ENCODE measurements around the gene ZNF263. TPM values are rescaled to one million over a fixed set of nuclear protein-coding genes. Genes with fewer than 3 reads are reported as not detected.

Gene ZNF263
- total RNA-seq, 6 experiments from 2014 or later: 19.7 to 24.5 (median 20.8) TPM

GRCh38 chr16:3295783-3296182 is 12.5 kb downstream of the ZNF263 start:
- H3K27me3 Mint-ChIP-seq (ENCODE audit: insufficient read depth): peaks cover 5% of the 10 kb centered on the region
- DNase-seq: no peak
- no peak for TF ChIP-seq CTCF (IDR thresholded peaks at IDR 0.05)
- H3K27ac Mint-ChIP-seq: no peak overlapping the region
- H3K4me1 Mint-ChIP-seq (ENCODE audit: low read depth): peaks cover 25% of the 10 kb centered on the region
- H3K36me3 Mint-ChIP-seq (ENCODE audit: low read depth): peaks cover 85% of the 10 kb centered on the region
- H3K9me3 Mint-ChIP-seq: peaks cover 78% of the 10 kb centered on the region
- H3K4me3 Mint-ChIP-seq: no peak overlapping the region

DNA sequence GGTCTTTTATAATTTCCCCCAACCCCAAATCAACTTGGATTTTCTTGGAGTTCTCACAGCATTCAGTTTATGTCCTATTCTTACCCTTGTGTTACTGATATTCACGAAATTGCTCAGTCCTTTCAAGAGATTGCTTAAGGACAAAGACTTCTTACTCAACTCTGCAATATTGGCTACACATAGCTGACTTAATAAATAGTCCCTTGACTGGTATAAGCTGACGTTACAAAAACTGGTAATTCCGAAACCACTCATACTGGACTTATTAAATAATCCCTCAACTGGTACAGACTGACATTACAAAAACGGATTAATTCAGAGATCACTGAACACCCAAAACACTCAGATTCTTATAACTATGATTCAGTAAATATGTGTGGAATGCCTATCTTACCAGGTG is 21.1 kb downstream of the ZNF263 start:
- Mint-ChIP-seq H3K27me3 (ENCODE audit: insufficient read depth) (peaks cover 9% of the 10 kb centered on the region), H3K9me3 (peaks cover 73% of the 10 kb centered on the region), H3K4me1 (ENCODE audit: low read depth) (peaks cover 8% of the 10 kb centered on the region), H3K4me3 (peak overlapping the region; percentile 82), H3K36me3 (ENCODE audit: low read depth) (peaks cover 69% of the 10 kb centered on the region), H3K27ac (peak overlapping the region; percentile 72)
- no peak for DNase-seq
- no peak for TF ChIP-seq CTCF (IDR thresholded peaks at IDR 0.05)

- peak; percentile 82 for DNase-seq
- Mint-ChIP-seq H3K4me1 (ENCODE audit: low read depth) (peaks cover 8% of the 10 kb centered on the region), H3K27me3 (ENCODE audit: insufficient read depth) (peaks cover 9% of the 10 kb centered on the region), H3K4me3 (peak within 1 kb of the TSS; percentile 82), H3K27ac (peak within 1 kb of the TSS; percentile 72), H3K36me3 (ENCODE audit: low read depth) (peaks cover 68% of the 10 kb centered on the region), H3K9me3 (peaks cover 73% of the 10 kb centered on the region)
- no peak for TF ChIP-seq CTCF (IDR thresholded peaks at IDR 0.05)
These were observed 22.1 kb downstream of the ZNF263 start, which contains the start of the genes TIGD7 and ZNF75A for GRCh38 chr16:3305109-3306068. Gene TIGD7 (minus strand): TSS chr16:3305430. CDS start chr16:3300614, 4,816 bp downstream. Gene ZNF75A (plus strand): TSS chr16:3305497. CDS start chr16:3308429, 2,932 bp downstream.

GRCh38 chr16:3306078-3306477 is 22.8 kb downstream of the ZNF263 start:
- H3K27ac Mint-ChIP-seq: peak overlapping the region; percentile 54; the same call in 1 of the 2 replicates

GRCh38 chr16:3311496-3311895 is 28.2 kb downstream of the ZNF263 start:
- Mint-ChIP-seq H3K36me3 (ENCODE audit: low read depth) (peaks cover 85% of the 10 kb centered on the region), H3K27me3 (ENCODE audit: insufficient read depth) (peaks cover 1% of the 10 kb centered on the region; the same call in 1 of the 2 replicates), H3K27ac (no peak overlapping the region), H3K9me3 (peaks cover 99% of the 10 kb centered on the region), H3K4me1 (ENCODE audit: low read depth) (no peaks in the 10 kb centered on the region), H3K4me3 (no peak overlapping the region)
- no peak for DNase-seq
- TF ChIP-seq CTCF (IDR thresholded peaks at IDR 0.05): no peak

More at GRCh38 chr16:3306078-3306477, 22.8 kb downstream of the ZNF263 start:
- peaks cover 74% of the 10 kb centered on the region for H3K9me3 Mint-ChIP-seq
- H3K27me3 Mint-ChIP-seq (ENCODE audit: insufficient read depth): peaks cover 9% of the 10 kb centered on the region
- no peak for TF ChIP-seq CTCF (IDR thresholded peaks at IDR 0.05)
- no peak for DNase-seq
- peak overlapping the region; percentile 82 for H3K4me3 Mint-ChIP-seq
- peaks cover 68% of the 10 kb centered on the region for H3K36me3 Mint-ChIP-seq (ENCODE audit: low read depth)
- H3K4me1 Mint-ChIP-seq (ENCODE audit: low read depth): peaks cover 8% of the 10 kb centered on the region

All from HFFc6 (cell line).